GM23338 (cell line): ENCODE data around the gene F8. TPM values are rescaled to one million over a fixed set of nuclear protein-coding genes. Genes with fewer than 3 reads are reported as not detected.

ENCODE experiments used
- ATAC-seq: fragments of 200-7000 bp; cut with Tn5 transposase; 3 replicates; pipeline ENCODE4 v1.9.1; 2020
- DNase-seq: peaks from one replicate; pipeline ENCODE4 v3.0.0-alpha.2; 2015; ENCODE audit warnings: low spot score
- H2AFZ ChIP-seq: fragments of 200-600 bp; sonication (generic); 2 replicates; pipeline ENCODE4 v1.8.0; 2016; ENCODE audit warnings: antibody characterized with exemption, mild to moderate bottlenecking, moderate library complexity
- H3F3A ChIP-seq: fragments of 200-600 bp; sonication (generic); replicated peaks from 2 replicates; pipeline ENCODE4 v1.8.0; 2017; ENCODE audit warnings: antibody characterized with exemption, mixed run types, low read depth
- H3K27ac ChIP-seq: fragments of 200-600 bp; sonication (generic); 2 replicates; pipeline ENCODE4 v1.6.1; 2016; ENCODE audit warnings: low read depth
- H3K27me3 ChIP-seq: fragments of 200-600 bp; sonication (generic); 2 replicates; pipeline ENCODE4 v1.8.0; 2016; ENCODE audit warnings: mild to moderate bottlenecking, mixed run types, moderate library complexity; ENCODE audit not compliant: insufficient read depth
- H3K36me3 ChIP-seq: fragments of 200-600 bp; sonication (generic); 2 replicates; pipeline ENCODE4 v1.8.0; 2016; ENCODE audit warnings: mild to moderate bottlenecking; ENCODE audit not compliant: insufficient read depth
- H3K4me1 ChIP-seq: fragments of 200-600 bp; sonication (generic); 2 replicates; pipeline ENCODE4 v1.8.0; 2016; ENCODE audit warnings: mild to moderate bottlenecking, moderate library complexity; ENCODE audit not compliant: insufficient read depth
- H3K4me2 ChIP-seq: fragments of 200-600 bp; sonication (generic); 2 replicates; pipeline ENCODE4 v1.7.1; 2017; ENCODE audit warnings: mixed run types
- H3K4me3 ChIP-seq: fragments of 200-600 bp; sonication (generic); 2 replicates; pipeline ENCODE4 v1.6.1; 2016; ENCODE audit warnings: mixed run types
- H3K79me2 ChIP-seq: fragments of 200-600 bp; sonication (generic); replicated peaks from 2 replicates; pipeline ENCODE4 v1.8.0; 2017; ENCODE audit warnings: mild to moderate bottlenecking; ENCODE audit not compliant: insufficient read depth
- H3K9me2 ChIP-seq: fragments of 200-600 bp; sonication (generic); 2 replicates; pipeline ENCODE4 v1.8.0; 2017; ENCODE audit not compliant: insufficient read depth
- H4K20me1 ChIP-seq: fragments of 200-600 bp; sonication (generic); replicated peaks from 2 replicates; pipeline ENCODE4 v1.8.0; 2017; ENCODE audit warnings: mild to moderate bottlenecking; ENCODE audit not compliant: insufficient read depth
- H3K27ac Mint-ChIP-seq: 2 replicates; pipeline ENCODE4 v1.8.0; 2020; ENCODE audit warnings: inconsistent platforms, mild to moderate bottlenecking, moderate library complexity, mixed read lengths
- H3K27me3 Mint-ChIP-seq: 3 replicates; pipeline ENCODE4 v1.8.0; 2022; ENCODE audit warnings: low read depth, mild to moderate bottlenecking, moderate library complexity, mixed read lengths, inconsistent platforms; ENCODE audit not compliant: insufficient read depth, poor library complexity
- H3K36me3 Mint-ChIP-seq: 3 replicates; pipeline ENCODE4 v1.8.0; 2021; ENCODE audit warnings: low read depth, mild to moderate bottlenecking, inconsistent platforms, moderate library complexity, mixed read lengths
- H3K4me1 Mint-ChIP-seq: 3 replicates; pipeline ENCODE4 v1.8.0; 2020; ENCODE audit warnings: mild to moderate bottlenecking, inconsistent platforms, mixed read lengths
- H3K4me3 Mint-ChIP-seq: 3 replicates; pipeline ENCODE4 v1.8.0; 2021; ENCODE audit warnings: moderate library complexity, mild to moderate bottlenecking, inconsistent platforms, mixed read lengths
- H3K9me3 Mint-ChIP-seq: 3 replicates; pipeline ENCODE4 v1.8.0; 2020; ENCODE audit warnings: moderate library complexity, mild to moderate bottlenecking, inconsistent platforms, mixed read lengths
- CREB1 ChIP-seq: fragments of 250-450 bp; sonication (Bioruptor Pico); IDR thresholded peaks from 2 replicates; pipeline ENCODE4 v1.5.0; 2020; ENCODE audit warnings: low read depth, mild to moderate bottlenecking, moderate library complexity
- CTCF ChIP-seq, 2 experiments: fragments of 200-600 bp in 1 of 2; sonication (generic) in 1 of 2; conservative IDR thresholded peaks; 2 replicates each; pipeline versions ENCODE4 v1.5.1 to v1.6.1; 2016 to 2017; ENCODE audit warnings: antibody characterized with exemption in 2 of 2, low read depth in 2 of 2, mild to moderate bottlenecking in 2 of 2, moderate library complexity in 1 of 2
- ETS1 ChIP-seq: IDR thresholded peaks from 2 replicates; pipeline ENCODE4 v1.6.1; 2016; ENCODE audit warnings: antibody characterized with exemption
- EZH2 ChIP-seq: fragments of 200-600 bp; sonication (generic); IDR thresholded peaks from one replicate; pipeline ENCODE4 v1.8.0; 2017; ENCODE audit warnings: antibody characterized with exemption, mild to moderate bottlenecking, low read depth; ENCODE audit not compliant: unreplicated experiment
- EZH2phosphoT487 ChIP-seq: fragments of 200-600 bp; sonication (generic); IDR thresholded peaks from one replicate; pipeline ENCODE4 v1.8.1; 2018; ENCODE audit warnings: antibody characterized with exemption; ENCODE audit not compliant: unreplicated experiment
- NANOG ChIP-seq: IDR thresholded peaks from 2 replicates; pipeline ENCODE4 v1.6.1; 2016; ENCODE audit warnings: antibody characterized with exemption, borderline replicate concordance
- POLR2AphosphoS5 ChIP-seq: IDR thresholded peaks from 2 replicates; pipeline ENCODE4 v1.6.1; 2016; ENCODE audit warnings: antibody characterized with exemption, low read depth
- ZNF114 ChIP-seq: fragments of 250-450 bp; sonication (Bioruptor Pico); IDR thresholded peaks from 2 replicates; pipeline ENCODE4 v1.5.0; 2020; ENCODE audit warnings: mild to moderate bottlenecking, moderate library complexity
- ZNF331 ChIP-seq: fragments of 250-450 bp; sonication (Bioruptor Pico); IDR thresholded peaks from 2 replicates; pipeline ENCODE4 v1.5.0; 2020; ENCODE audit warnings: low read depth, mild to moderate bottlenecking, moderate library complexity
- ZNF462 ChIP-seq: fragments of 250-450 bp; sonication (Bioruptor Pico); IDR thresholded peaks from 2 replicates; pipeline ENCODE4 v1.5.0; 2020; ENCODE audit warnings: mild to moderate bottlenecking, moderate library complexity
- polyA plus RNA-seq: library from polyadenylated mRNA; unstranded; fragments of >200 nt; fragmentation: Nextera tagmentation; extraction: Ambion mirVana; gene quantifications from 2 replicates; pipeline ENCODE4 v1.2.1, GENCODE V29; 2016
- total RNA-seq: library from RNA; depleted of rRNA; stranded (reverse); fragments of >200 nt; shearing (Covaris generic); gene quantifications from 2 replicates; pipeline ENCODE4 v1.2.3, GENCODE V29; 2014

F8 gene
- total and polyA plus RNA-seq, 2 experiments from 2014 or later, result 0.70 to 1.8 TPM

GRCh38 chrX:154813801-154814200 is 208.7 kb downstream of the F8 start (continued):
- TF ChIP-seq CTCF (conservative IDR thresholded peaks at IDR 0.05; ENCODE audit: low read depth in 2 of 2) (no peak), ZNF114 (no peak), NANOG (no peak), POLR2AphosphoS5 (no peak), ETS1 (no peak), ZNF331 (CRISPR knock-in tag) (no peak), CREB1 (CRISPR knock-in tag) (no peak), EZH2 (no peak)

GRCh38 chrX:154812341-154813101 is 210.0 kb downstream of the F8 start:
- H3K27ac ChIP-seq, result peak overlapping the region; percentile 85
- H3K36me3 Mint-ChIP-seq, result peaks cover 19% of the 10 kb centered on the region
- no peak overlapping the region for H2AFZ ChIP-seq
- no peak overlapping the region for H3K4me3 Mint-ChIP-seq
- H3K36me3 ChIP-seq, result no peaks in the 10 kb centered on the region
- H3K27me3 ChIP-seq, result no peaks in the 10 kb centered on the region
- no peaks in the 10 kb centered on the region for H3K9me2 ChIP-seq
- no peaks in the 10 kb centered on the region for H4K20me1 ChIP-seq
- DNase-seq, result no peak
- H3F3A ChIP-seq, result no peaks in the 10 kb centered on the region
- ATAC-seq, result no peak
- H3K79me2 ChIP-seq, result no peaks in the 10 kb centered on the region; the same call in 1 of the 2 replicates
- peak overlapping the region; percentile 7; the same call in 1 of the 2 replicates for H3K4me2 ChIP-seq
- no peak overlapping the region for H3K27ac Mint-ChIP-seq
- peaks cover 29% of the 10 kb centered on the region for H3K9me3 Mint-ChIP-seq
- peaks cover 30% of the 10 kb centered on the region for H3K4me1 ChIP-seq
- no peaks in the 10 kb centered on the region for H3K27me3 Mint-ChIP-seq
- peaks cover 16% of the 10 kb centered on the region for H3K4me1 Mint-ChIP-seq
- no peak overlapping the region for H3K4me3 ChIP-seq
- TF ChIP-seq ETS1 (no peak), POLR2AphosphoS5 (no peak), CREB1 (CRISPR knock-in tag) (no peak), CTCF (conservative IDR thresholded peaks at IDR 0.05; ENCODE audit: low read depth in 2 of 2) (no peak), EZH2phosphoT487 (no peak), ZNF114 (no peak), NANOG (no peak), ZNF462 (CRISPR knock-in tag) (no peak)
